Astrocyte of the cerebellum (primary cell): ENCODE results near the gene CUEDC1.

Source experiments
- DNase-seq: peaks from one replicate; pipeline ENCODE4 v3.0.0-alpha.2; 2011; ENCODE audit warnings: low read depth
- H3K4me3 ChIP-seq: 2 replicates; pipeline ENCODE4 v1.5.1; 2011; ENCODE audit warnings: mild to moderate bottlenecking, low read depth, low read length, moderate library complexity
- in situ Hi-C: cut with HindIII; loops from 2 replicates; pipeline ENCODE4 v1.10.0; 2017; ENCODE audit warnings: low sequenced_read_pairs
- TF ChIP-seq, protein P1 (sequence below): IDR thresholded peaks from 2 replicates; pipeline ENCODE4 v1.5.1; 2012; ENCODE audit warnings: low read length, low read depth, moderate library complexity, mild to moderate bottlenecking; ENCODE audit errors: missing control alignments

CUEDC1 gene

DNA sequence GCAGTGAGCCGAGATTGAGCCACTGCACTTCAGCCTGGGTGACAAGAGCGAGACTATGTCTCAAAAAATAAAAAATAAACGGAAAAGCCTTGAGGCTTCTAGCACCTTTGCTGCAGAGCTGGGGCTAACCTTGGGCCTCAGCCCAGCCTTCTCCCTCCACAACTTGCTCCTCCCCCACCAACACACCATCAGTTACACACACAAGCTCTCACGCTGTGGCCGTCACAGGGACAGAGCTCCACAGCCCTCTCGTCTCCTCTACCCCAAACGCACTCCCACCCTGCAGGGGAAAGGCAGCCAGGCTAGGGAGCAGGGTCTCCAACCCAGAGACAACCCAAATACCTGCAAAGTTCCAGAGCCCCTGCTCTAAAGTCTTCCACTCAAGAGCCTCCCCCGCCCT is 83.3 kb downstream of the CUEDC1 start:
- TF ChIP-seq, protein P1, sequence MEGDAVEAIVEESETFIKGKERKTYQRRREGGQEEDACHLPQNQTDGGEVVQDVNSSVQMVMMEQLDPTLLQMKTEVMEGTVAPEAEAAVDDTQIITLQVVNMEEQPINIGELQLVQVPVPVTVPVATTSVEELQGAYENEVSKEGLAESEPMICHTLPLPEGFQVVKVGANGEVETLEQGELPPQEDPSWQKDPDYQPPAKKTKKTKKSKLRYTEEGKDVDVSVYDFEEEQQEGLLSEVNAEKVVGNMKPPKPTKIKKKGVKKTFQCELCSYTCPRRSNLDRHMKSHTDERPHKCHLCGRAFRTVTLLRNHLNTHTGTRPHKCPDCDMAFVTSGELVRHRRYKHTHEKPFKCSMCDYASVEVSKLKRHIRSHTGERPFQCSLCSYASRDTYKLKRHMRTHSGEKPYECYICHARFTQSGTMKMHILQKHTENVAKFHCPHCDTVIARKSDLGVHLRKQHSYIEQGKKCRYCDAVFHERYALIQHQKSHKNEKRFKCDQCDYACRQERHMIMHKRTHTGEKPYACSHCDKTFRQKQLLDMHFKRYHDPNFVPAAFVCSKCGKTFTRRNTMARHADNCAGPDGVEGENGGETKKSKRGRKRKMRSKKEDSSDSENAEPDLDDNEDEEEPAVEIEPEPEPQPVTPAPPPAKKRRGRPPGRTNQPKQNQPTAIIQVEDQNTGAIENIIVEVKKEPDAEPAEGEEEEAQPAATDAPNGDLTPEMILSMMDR, result no peak
- H3K4me3 ChIP-seq, result no peak overlapping the region
- no peak for DNase-seq
- in situ Hi-C loops, result no loop called here

DNA sequence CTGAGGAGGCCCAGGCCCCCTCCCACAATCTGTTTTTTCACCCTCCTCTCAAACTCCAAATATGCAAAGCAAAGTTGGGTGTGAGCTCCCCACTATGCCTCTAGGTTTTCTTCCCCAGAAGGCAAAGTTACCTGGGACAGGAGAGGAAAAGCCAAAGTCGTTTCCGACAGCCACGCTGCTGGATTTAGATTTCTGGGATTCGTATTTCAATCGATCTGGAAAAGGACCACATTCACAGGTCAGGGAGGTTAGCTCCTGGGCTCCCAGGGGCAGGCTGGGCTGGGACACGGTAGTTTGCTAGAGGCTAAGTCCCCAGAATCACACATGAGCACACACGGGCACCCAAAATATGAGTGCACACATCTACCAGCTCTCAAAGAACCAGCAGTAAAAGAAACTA is 84.1 kb downstream of the CUEDC1 start:
- TF ChIP-seq, protein P1, result no peak
- in situ Hi-C loops, result no loop called here
- DNase-seq, result no peak
- H3K4me3 ChIP-seq, result no peak overlapping the region

DNA sequence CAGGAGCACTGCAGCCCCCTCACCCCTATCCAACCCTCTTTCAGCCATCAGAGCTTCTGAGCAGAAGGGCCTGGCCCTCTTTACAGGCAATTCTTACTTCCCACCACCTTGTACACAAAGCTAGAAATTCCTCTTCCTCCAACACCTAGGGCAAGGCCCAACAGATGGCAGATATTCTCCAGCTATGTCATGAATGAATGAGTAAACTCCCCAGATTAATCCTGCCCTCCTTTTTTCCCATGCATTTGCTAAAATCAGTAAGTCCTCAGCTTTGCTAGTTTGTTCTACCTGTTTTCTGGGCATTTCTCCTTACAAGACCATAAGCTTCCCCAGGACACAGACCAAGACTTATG is 85.0 kb downstream of the CUEDC1 start:
- DNase-seq, result no peak
- in situ Hi-C loops, result no loop called here
- TF ChIP-seq, protein P1, result no peak
- H3K4me3 ChIP-seq, result no peak overlapping the region

DNA sequence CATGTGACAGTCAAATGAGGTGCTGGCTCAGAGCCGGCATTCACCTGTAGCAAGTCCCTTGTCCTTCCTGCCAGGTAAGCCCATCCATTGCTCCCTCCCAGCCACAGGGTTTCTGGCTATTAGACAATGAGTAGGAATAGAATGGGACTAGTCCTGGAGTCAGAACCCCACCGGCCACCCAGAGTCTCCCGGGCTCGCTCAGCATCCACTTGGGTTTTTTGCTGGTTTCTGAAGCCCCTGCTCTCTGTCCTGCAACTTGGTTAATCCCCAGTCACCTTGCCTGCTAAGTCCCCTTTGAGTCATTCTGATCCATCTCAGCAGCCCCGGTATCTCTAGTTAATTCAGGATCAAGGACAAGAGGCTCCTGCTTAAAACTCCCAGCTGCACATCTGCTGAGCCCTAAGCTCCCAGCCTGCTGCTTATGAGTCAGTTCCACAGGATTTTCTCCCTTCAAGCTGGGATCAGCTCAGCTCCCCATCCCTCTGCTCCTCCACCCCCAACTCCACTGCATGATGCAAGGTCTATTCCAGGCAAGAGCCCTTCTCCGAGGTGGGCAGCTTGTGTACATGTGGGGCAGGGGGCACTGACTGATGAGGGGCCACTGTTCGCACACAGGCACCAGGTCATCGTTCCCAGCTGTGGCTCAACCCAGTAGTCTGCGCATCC is 85.5 kb downstream of the CUEDC1 start:
- in situ Hi-C loops, result no loop called here
- TF ChIP-seq, protein P1, result no peak
- H3K4me3 ChIP-seq, result no peak overlapping the region
- peak; percentile 53 for DNase-seq

DNA sequence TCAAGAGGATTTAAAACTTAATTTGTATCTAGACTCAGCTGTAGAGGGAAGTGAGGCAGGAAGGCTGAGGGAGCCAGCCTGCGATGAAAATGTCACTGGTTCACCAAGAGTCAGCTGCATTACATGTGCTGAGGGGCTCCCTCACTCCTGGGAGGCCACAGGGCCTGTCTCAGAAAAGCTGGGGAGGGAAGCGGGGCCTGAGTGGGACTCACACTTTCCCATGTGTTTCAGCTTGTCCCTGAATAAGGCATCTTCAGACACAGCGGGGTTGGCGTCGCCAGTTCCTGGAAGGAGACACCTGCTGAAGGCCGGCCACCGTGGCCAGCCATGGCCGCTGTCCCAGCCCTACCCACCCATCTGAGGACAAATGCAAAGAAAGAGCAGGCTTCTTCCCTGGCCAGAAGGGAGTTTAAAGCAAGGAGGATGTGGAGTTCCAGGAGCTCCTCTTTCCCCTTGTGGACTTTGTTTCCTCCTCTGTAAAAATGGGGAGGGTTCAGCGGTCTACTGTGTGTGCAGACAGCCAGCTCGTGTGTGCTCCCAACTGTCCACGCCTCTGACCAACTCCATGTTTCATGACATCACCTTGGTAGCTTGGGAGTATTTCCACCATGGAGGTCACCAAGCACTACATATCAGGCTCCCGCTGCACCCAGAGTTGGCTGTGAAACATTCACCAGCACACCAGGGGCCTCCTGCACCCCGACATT is 86.1 kb downstream of the CUEDC1 start:
- in situ Hi-C loops, result no loop called here
- DNase-seq, result no peak
- H3K4me3 ChIP-seq, result no peak overlapping the region

DNA sequence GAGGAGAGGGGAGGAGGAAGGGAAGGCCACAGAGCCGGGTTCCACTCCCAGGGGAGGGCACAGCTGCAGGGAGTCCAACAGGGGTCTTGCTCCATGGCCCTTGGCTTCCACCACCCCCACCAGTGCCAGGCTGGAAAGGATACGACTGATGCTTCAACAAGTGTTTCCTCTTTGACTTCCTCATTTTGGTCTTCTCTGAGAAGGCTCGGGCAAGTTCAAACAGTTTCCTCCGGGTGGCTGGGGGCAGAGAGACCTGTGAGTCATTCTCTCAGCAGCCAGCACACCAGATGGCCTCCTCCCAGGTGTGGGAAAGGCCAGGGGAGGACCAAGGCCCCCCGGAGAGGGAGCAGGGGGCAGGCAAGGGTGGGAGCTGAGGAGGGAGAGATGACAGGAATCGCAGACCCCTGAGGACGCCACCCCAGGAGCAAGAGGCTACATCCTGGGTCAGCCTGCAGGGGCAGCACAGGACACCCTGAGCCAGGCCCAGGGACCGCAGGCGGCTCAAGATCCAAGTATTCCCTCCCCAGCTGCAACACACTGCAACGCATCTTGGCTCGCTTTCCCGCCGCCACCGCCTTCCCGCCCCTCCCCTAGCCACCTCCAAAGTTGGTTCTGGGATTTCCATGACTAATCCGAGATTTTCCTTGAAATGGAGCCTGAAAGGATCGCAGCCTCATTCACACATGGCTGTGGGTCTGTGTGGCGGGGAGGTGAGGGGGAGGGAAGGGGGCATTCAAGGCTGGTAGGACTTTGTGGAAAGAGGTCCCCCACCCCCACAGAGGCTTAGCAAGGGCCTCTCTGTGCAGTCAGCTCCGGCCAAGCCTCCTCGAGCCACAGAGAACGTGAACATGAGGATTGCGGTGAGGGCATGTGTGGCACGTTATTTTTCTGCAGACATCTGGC is 87.0 kb downstream of the CUEDC1 start:
- in situ Hi-C loops, result no loop called here
- DNase-seq, result peak; percentile 76

More for the DNA sequence above, 86.1 kb downstream of the CUEDC1 start:
- TF ChIP-seq, protein P1, result no peak

More for the DNA sequence above, 87.0 kb downstream of the CUEDC1 start:
- no peak overlapping the region for H3K4me3 ChIP-seq
- TF ChIP-seq, protein P1, result peak; percentile 55
